ENCODE data around the gene SPIRE1.

DNA sequence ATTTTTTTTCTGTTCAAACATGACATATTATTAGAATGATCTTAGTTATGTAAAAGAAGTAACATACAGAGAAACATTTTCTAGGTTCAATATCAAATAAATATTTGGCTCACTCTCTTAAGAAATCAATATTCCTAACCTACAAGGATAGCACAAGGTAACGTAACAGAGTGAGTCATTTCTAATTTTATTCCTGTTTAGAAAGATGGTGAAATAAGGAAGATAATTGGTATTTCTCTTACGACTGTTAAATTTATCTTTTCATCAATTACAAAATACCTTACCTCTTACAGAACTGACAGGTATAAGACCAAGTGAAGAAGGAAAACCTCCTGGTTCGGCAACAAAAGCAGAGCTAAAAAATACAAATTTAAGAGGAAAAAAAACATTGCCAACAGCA, 205.1 kb downstream of the SPIRE1 start:
- TF ChIP-seq, protein P1, sequence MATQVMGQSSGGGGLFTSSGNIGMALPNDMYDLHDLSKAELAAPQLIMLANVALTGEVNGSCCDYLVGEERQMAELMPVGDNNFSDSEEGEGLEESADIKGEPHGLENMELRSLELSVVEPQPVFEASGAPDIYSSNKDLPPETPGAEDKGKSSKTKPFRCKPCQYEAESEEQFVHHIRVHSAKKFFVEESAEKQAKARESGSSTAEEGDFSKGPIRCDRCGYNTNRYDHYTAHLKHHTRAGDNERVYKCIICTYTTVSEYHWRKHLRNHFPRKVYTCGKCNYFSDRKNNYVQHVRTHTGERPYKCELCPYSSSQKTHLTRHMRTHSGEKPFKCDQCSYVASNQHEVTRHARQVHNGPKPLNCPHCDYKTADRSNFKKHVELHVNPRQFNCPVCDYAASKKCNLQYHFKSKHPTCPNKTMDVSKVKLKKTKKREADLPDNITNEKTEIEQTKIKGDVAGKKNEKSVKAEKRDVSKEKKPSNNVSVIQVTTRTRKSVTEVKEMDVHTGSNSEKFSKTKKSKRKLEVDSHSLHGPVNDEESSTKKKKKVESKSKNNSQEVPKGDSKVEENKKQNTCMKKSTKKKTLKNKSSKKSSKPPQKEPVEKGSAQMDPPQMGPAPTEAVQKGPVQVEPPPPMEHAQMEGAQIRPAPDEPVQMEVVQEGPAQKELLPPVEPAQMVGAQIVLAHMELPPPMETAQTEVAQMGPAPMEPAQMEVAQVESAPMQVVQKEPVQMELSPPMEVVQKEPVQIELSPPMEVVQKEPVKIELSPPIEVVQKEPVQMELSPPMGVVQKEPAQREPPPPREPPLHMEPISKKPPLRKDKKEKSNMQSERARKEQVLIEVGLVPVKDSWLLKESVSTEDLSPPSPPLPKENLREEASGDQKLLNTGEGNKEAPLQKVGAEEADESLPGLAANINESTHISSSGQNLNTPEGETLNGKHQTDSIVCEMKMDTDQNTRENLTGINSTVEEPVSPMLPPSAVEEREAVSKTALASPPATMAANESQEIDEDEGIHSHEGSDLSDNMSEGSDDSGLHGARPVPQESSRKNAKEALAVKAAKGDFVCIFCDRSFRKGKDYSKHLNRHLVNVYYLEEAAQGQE (IDR thresholded peaks at IDR 0.05; ENCODE audit: low read depth), result no peak
- TF ChIP-seq, protein P2, sequence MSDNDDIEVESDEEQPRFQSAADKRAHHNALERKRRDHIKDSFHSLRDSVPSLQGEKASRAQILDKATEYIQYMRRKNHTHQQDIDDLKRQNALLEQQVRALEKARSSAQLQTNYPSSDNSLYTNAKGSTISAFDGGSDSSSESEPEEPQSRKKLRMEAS (IDR thresholded peaks at IDR 0.05), result no peak
- TF ChIP-seq FOXM1 (IDR thresholded peaks at IDR 0.05; ENCODE audit: borderline replicate concordance, low read depth) (no peak), EP300 (IDR thresholded peaks at IDR 0.05; ENCODE audit: borderline replicate concordance) (no peak), RAD21 (IDR thresholded peaks at IDR 0.05; ENCODE audit: low read depth) (no peak), CREB1 (IDR thresholded peaks at IDR 0.05; ENCODE audit: low read depth) (no peak), NFIC (IDR thresholded peaks at IDR 0.05) (no peak), YY1 (IDR thresholded peaks at IDR 0.05; ENCODE audit: low read depth) (no peak), TEAD4 (IDR thresholded peaks at IDR 0.05) (no peak), TCF12 (IDR thresholded peaks at IDR 0.05; ENCODE audit: low read depth) (no peak), EGR1 (IDR thresholded peaks at IDR 0.05) (no peak), TAF1 (IDR thresholded peaks at IDR 0.05; ENCODE audit: low read depth) (no peak)
- TF ChIP-seq, protein P3, sequence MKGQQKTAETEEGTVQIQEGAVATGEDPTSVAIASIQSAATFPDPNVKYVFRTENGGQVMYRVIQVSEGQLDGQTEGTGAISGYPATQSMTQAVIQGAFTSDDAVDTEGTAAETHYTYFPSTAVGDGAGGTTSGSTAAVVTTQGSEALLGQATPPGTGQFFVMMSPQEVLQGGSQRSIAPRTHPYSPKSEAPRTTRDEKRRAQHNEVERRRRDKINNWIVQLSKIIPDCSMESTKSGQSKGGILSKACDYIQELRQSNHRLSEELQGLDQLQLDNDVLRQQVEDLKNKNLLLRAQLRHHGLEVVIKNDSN (IDR thresholded peaks at IDR 0.05), result no peak

Measured in Ishikawa (cell line).